Measurements from ENCODE around the gene CPSF4L. TPM values are rescaled to one million over a fixed set of nuclear protein-coding genes. Genes with fewer than 3 reads are reported as not detected.
A peak's percentile ranks its signal among the peaks of the same experiment; 100 is the strongest.

Gene CPSF4L
- total and polyA plus RNA-seq, 2 of the 13 experiments (the other 11 are each of a cell fraction or from before 2014, with no cell fraction given): 0.73 to 1.6 TPM

DNA sequence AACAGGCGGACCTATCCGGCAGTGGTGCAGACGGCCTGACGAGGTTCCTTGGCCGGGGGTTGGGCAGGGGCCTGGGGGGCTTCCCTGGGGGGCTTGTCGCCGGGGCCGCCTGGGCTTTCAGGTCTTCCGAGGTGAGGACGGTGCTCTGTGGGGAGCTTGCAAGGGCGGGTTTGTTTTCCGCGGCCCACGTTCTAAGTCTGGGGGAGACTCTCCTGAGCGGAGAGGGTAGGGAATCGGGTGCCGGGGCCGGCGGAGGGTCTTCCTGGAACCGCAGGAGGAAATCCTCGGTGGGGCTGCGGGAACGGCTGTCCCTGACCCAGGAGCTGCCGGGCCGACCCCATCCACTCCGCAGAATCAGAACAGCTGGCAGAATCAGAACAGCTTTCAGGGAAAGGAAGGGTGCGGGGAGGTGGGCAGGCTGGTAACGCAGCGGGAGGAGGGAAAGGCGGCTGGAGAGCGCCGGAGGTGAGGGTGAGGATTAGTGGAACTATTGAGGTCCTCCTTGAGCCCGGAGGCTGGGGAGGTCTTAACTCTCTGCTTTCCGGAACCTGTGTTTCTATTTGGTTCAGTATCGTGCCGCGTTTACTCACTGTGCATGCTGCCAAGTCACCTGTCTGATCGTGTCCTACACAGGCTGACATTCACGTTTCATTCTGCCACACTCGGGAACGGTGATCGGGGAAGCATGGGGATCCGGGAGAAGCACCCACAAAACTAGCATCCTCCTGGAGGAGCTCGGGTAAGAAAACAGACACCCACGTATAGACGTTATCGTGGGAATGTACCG is 28.9 kb downstream of the CPSF4L start (continued):
- no peak for TF ChIP-seq HNRNPLL (IDR thresholded peaks at IDR 0.05; ENCODE audit: low read depth, low read length, poor library complexity, severe bottlenecking)
- 0 out of 2 replicates have a peak, but pooled peaks have one; percentile 16 for TF ChIP-seq THAP11 (CRISPR knock-in tag; IDR thresholded peaks at IDR 0.05)
- TF ChIP-seq KAT8 (CRISPR knock-in tag; IDR thresholded peaks at IDR 0.05): no peak
- TF ChIP-seq, protein P1, sequence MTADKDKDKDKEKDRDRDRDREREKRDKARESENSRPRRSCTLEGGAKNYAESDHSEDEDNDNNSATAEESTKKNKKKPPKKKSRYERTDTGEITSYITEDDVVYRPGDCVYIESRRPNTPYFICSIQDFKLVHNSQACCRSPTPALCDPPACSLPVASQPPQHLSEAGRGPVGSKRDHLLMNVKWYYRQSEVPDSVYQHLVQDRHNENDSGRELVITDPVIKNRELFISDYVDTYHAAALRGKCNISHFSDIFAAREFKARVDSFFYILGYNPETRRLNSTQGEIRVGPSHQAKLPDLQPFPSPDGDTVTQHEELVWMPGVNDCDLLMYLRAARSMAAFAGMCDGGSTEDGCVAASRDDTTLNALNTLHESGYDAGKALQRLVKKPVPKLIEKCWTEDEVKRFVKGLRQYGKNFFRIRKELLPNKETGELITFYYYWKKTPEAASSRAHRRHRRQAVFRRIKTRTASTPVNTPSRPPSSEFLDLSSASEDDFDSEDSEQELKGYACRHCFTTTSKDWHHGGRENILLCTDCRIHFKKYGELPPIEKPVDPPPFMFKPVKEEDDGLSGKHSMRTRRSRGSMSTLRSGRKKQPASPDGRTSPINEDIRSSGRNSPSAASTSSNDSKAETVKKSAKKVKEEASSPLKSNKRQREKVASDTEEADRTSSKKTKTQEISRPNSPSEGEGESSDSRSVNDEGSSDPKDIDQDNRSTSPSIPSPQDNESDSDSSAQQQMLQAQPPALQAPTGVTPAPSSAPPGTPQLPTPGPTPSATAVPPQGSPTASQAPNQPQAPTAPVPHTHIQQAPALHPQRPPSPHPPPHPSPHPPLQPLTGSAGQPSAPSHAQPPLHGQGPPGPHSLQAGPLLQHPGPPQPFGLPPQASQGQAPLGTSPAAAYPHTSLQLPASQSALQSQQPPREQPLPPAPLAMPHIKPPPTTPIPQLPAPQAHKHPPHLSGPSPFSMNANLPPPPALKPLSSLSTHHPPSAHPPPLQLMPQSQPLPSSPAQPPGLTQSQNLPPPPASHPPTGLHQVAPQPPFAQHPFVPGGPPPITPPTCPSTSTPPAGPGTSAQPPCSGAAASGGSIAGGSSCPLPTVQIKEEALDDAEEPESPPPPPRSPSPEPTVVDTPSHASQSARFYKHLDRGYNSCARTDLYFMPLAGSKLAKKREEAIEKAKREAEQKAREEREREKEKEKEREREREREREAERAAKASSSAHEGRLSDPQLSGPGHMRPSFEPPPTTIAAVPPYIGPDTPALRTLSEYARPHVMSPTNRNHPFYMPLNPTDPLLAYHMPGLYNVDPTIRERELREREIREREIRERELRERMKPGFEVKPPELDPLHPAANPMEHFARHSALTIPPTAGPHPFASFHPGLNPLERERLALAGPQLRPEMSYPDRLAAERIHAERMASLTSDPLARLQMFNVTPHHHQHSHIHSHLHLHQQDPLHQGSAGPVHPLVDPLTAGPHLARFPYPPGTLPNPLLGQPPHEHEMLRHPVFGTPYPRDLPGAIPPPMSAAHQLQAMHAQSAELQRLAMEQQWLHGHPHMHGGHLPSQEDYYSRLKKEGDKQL (CRISPR knock-in tag; IDR thresholded peaks at IDR 0.05; ENCODE audit: low read depth): no peak
- TF ChIP-seq, protein P2, sequence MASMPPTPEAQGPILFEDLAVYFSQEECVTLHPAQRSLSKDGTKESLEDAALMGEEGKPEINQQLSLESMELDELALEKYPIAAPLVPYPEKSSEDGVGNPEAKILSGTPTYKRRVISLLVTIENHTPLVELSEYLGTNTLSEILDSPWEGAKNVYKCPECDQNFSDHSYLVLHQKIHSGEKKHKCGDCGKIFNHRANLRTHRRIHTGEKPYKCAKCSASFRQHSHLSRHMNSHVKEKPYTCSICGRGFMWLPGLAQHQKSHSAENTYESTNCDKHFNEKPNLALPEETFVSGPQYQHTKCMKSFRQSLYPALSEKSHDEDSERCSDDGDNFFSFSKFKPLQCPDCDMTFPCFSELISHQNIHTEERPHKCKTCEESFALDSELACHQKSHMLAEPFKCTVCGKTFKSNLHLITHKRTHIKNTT (CRISPR knock-in tag; IDR thresholded peaks at IDR 0.05): no peak
- TF ChIP-seq ZNF274 (CRISPR knock-in tag; IDR thresholded peaks at IDR 0.05): no peak
- TF ChIP-seq NRL (CRISPR knock-in tag; IDR thresholded peaks at IDR 0.05; ENCODE audit: borderline replicate concordance): no peak
- TF ChIP-seq, protein P3, sequence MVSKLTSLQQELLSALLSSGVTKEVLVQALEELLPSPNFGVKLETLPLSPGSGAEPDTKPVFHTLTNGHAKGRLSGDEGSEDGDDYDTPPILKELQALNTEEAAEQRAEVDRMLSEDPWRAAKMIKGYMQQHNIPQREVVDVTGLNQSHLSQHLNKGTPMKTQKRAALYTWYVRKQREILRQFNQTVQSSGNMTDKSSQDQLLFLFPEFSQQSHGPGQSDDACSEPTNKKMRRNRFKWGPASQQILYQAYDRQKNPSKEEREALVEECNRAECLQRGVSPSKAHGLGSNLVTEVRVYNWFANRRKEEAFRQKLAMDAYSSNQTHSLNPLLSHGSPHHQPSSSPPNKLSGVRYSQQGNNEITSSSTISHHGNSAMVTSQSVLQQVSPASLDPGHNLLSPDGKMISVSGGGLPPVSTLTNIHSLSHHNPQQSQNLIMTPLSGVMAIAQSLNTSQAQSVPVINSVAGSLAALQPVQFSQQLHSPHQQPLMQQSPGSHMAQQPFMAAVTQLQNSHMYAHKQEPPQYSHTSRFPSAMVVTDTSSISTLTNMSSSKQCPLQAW (CRISPR knock-in tag; IDR thresholded peaks at IDR 0.05): no peak
- no peak for TF ChIP-seq ZNF83 (CRISPR knock-in tag; IDR thresholded peaks at IDR 0.05; ENCODE audit: borderline replicate concordance)
- TF ChIP-seq HHEX (CRISPR knock-in tag; IDR thresholded peaks at IDR 0.05): no peak
- no peak for TF ChIP-seq ZNF264 (CRISPR knock-in tag; IDR thresholded peaks at IDR 0.05)
- no peak for TF ChIP-seq ZNF484 (CRISPR knock-in tag; IDR thresholded peaks at IDR 0.05; ENCODE audit: borderline replicate concordance, low read depth)
- TF ChIP-seq ZNF572 (CRISPR knock-in tag; IDR thresholded peaks at IDR 0.05): no peak
- TF ChIP-seq ZNF780A (CRISPR knock-in tag; IDR thresholded peaks at IDR 0.05): no peak
- TF ChIP-seq NCOA2 (CRISPR knock-in tag; IDR thresholded peaks at IDR 0.05): no peak
- TF ChIP-seq MZF1 (CRISPR knock-in tag; IDR thresholded peaks at IDR 0.05; ENCODE audit: borderline replicate concordance): no peak
- no peak for TF ChIP-seq ZNF570 (CRISPR knock-in tag; IDR thresholded peaks at IDR 0.05; ENCODE audit: borderline replicate concordance)
- TF ChIP-seq AGO1 (IDR thresholded peaks at IDR 0.05; ENCODE audit: low read depth, low read length, poor library complexity, severe bottlenecking): no peak
- no peak for TF ChIP-seq HES4 (CRISPR knock-in tag; IDR thresholded peaks at IDR 0.05; ENCODE audit: borderline replicate concordance)
- 0 out of 2 replicates have a peak, but pooled peaks have one; percentile 70 for TF ChIP-seq ZNF567 (CRISPR knock-in tag; IDR thresholded peaks at IDR 0.05; ENCODE audit: borderline replicate concordance)
- no peak for TF ChIP-seq NR3C1 (CRISPR knock-in tag; IDR thresholded peaks at IDR 0.05)

Data from HepG2 (cell line).